IPS DF 6.9 (cell line): ENCODE results near the gene NGB.

ENCODE experiments used
- DNase-seq: peaks from one replicate; pipeline ENCODE4 v3.0.0-alpha.2; 2013; ENCODE audit warnings: low read depth, low spot score
- H3K27ac ChIP-seq: one replicate; pipeline ENCODE4 v1.5.1; 2013; ENCODE audit warnings: low read length, control low read depth
- H3K27me3 ChIP-seq: 2 replicates; pipeline ENCODE4 v1.6.1; 2013; ENCODE audit warnings: mild to moderate bottlenecking, low read length; ENCODE audit not compliant: control insufficient read depth, insufficient read depth
- H3K36me3 ChIP-seq: 2 replicates; pipeline ENCODE4 v1.6.1; 2013; ENCODE audit warnings: low read length; ENCODE audit not compliant: control insufficient read depth, insufficient read depth
- H3K4me1 ChIP-seq: 2 replicates; pipeline ENCODE4 v1.6.1; 2013; ENCODE audit warnings: low read length; ENCODE audit not compliant: control insufficient read depth, insufficient read depth
- H3K4me3 ChIP-seq: 2 replicates; pipeline ENCODE4 v1.5.1; 2013; ENCODE audit warnings: mild to moderate bottlenecking, low read length
- H3K9me3 ChIP-seq: 2 replicates; pipeline ENCODE4 v1.6.1; 2013; ENCODE audit warnings: low read length, inconsistent platforms; ENCODE audit not compliant: control insufficient read depth, insufficient read depth
- WGBS: extraction: QIAGEN DNeasy Blood & Tissue Kit; methylation state at CpG from one replicate; pipeline ENCODE4 v1.1.7; 2013; ENCODE audit warnings: mixed read lengths, missing lambda C conversion rate; ENCODE audit not compliant: insufficient read length, insufficient coverage; 5-methylcytosine and 5-hydroxymethylcytosine counted together

NGB gene

GRCh38 chr14:77238996-77239395 is 32.0 kb downstream of the NGB start:
- H3K36me3 ChIP-seq, result no peaks in the 10 kb centered on the region
- no peak overlapping the region for H3K4me3 ChIP-seq
- H3K4me1 ChIP-seq, result no peaks in the 10 kb centered on the region
- no peak overlapping the region for H3K27ac ChIP-seq
- WGBS, result no CpG with 5 or more reads among the region's 4 CpGs
- no peak for DNase-seq
- H3K27me3 ChIP-seq, result peaks cover 1% of the 10 kb centered on the region; the same call in 1 of the 2 replicates
- no peaks in the 10 kb centered on the region for H3K9me3 ChIP-seq

GRCh38 chr14:77238356-77238755 is 32.6 kb downstream of the NGB start:
- H3K4me3 ChIP-seq, result no peak overlapping the region
- no peak for DNase-seq
- no peaks in the 10 kb centered on the region for H3K4me1 ChIP-seq
- no CpG with 5 or more reads among the region's 3 CpGs for WGBS
- no peaks in the 10 kb centered on the region for H3K27me3 ChIP-seq
- no peaks in the 10 kb centered on the region for H3K9me3 ChIP-seq
- H3K27ac ChIP-seq, result no peak overlapping the region
- no peaks in the 10 kb centered on the region for H3K36me3 ChIP-seq

GRCh38 chr14:77236814-77237213 is 34.2 kb downstream of the NGB start:
- Histone ChIP-seq H3K9me3 (no peaks in the 10 kb centered on the region), H3K4me3 (no peak overlapping the region), H3K36me3 (no peaks in the 10 kb centered on the region), H3K27me3 (no peaks in the 10 kb centered on the region), H3K27ac (no peak overlapping the region), H3K4me1 (no peaks in the 10 kb centered on the region)
- 100% methylated on average over 2 of the region's 7 CpGs for WGBS
- DNase-seq, result no peak

GRCh38 chr14:77231721-77232120 is 39.3 kb downstream of the NGB start:
- Histone ChIP-seq H3K36me3 (no peaks in the 10 kb centered on the region), H3K9me3 (no peaks in the 10 kb centered on the region), H3K27me3 (no peaks in the 10 kb centered on the region), H3K4me3 (no peak overlapping the region), H3K27ac (no peak overlapping the region), H3K4me1 (no peaks in the 10 kb centered on the region)
- DNase-seq, result no peak
- no CpG with 5 or more reads among the region's 3 CpGs for WGBS

- WGBS, result no CpG with 5 or more reads among the region's 2 CpGs
- Histone ChIP-seq H3K4me1 (no peaks in the 10 kb centered on the region), H3K27ac (no peak overlapping the region), H3K27me3 (no peaks in the 10 kb centered on the region), H3K9me3 (no peaks in the 10 kb centered on the region), H3K4me3 (no peak overlapping the region), H3K36me3 (no peaks in the 10 kb centered on the region)
- no peak for DNase-seq
Measured at GRCh38 chr14:77230914-77231313, 40.1 kb downstream of the NGB start.

GRCh38 chr14:77228056-77228455 is 43.0 kb downstream of the NGB start:
- DNase-seq, result no peak
- Histone ChIP-seq H3K4me3 (no peak overlapping the region), H3K27ac (no peak overlapping the region), H3K4me1 (peaks cover 7% of the 10 kb centered on the region; the same call in 1 of the 2 replicates), H3K9me3 (no peaks in the 10 kb centered on the region), H3K36me3 (no peaks in the 10 kb centered on the region), H3K27me3 (no peaks in the 10 kb centered on the region)
- WGBS, result no CpG with 5 or more reads among the region's 6 CpGs

- no peaks in the 10 kb centered on the region for H3K36me3 ChIP-seq
- no peak overlapping the region for H3K4me3 ChIP-seq
- peaks cover 12% of the 10 kb centered on the region; the same call in 1 of the 2 replicates for H3K4me1 ChIP-seq
- WGBS, result no CpG with 5 or more reads among the region's 14 CpGs
- no peaks in the 10 kb centered on the region for H3K9me3 ChIP-seq
- H3K27ac ChIP-seq, result no peak overlapping the region
- DNase-seq, result no peak
- H3K27me3 ChIP-seq, result no peaks in the 10 kb centered on the region
Measured at GRCh38 chr14:77225892-77226557, 45.0 kb downstream of the NGB start.

- DNase-seq, result no peak
- WGBS, result no CpG with 5 or more reads among the region's 12 CpGs
- Histone ChIP-seq H3K9me3 (no peaks in the 10 kb centered on the region), H3K27ac (no peak overlapping the region), H3K36me3 (no peaks in the 10 kb centered on the region), H3K4me3 (no peak overlapping the region), H3K4me1 (peaks cover 16% of the 10 kb centered on the region), H3K27me3 (no peaks in the 10 kb centered on the region)
Measured at GRCh38 chr14:77225254-77225653, 45.8 kb downstream of the NGB start.

- Histone ChIP-seq H3K27ac (no peak overlapping the region), H3K4me1 (peaks cover 18% of the 10 kb centered on the region), H3K9me3 (no peaks in the 10 kb centered on the region), H3K36me3 (no peaks in the 10 kb centered on the region), H3K27me3 (no peaks in the 10 kb centered on the region), H3K4me3 (no peak overlapping the region)
- WGBS, result no CpG with 5 or more reads among the region's 4 CpGs
- no peak for DNase-seq
Measured at GRCh38 chr14:77224212-77224611, 46.8 kb downstream of the NGB start.

GRCh38 chr14:77222546-77223225 is 48.3 kb downstream of the NGB start:
- H3K27me3 ChIP-seq, result no peaks in the 10 kb centered on the region
- DNase-seq, result no peak
- no peak overlapping the region for H3K4me3 ChIP-seq
- H3K36me3 ChIP-seq, result no peaks in the 10 kb centered on the region
- peaks cover 20% of the 10 kb centered on the region for H3K4me1 ChIP-seq
- H3K9me3 ChIP-seq, result no peaks in the 10 kb centered on the region
- H3K27ac ChIP-seq, result no peak overlapping the region
- WGBS, result no CpG with 5 or more reads among the region's 10 CpGs
